Neuronal stem cell (in vitro differentiated cells): Measurements from ENCODE around the gene CAPN12.

Experiments
- DNase-seq: peaks from one replicate; pipeline ENCODE4 v3.0.0-alpha.2; 2013; ENCODE audit warnings: low spot score
- H2AFZ ChIP-seq: one replicate; pipeline ENCODE4 v1.6.1; 2013; ENCODE audit warnings: mild to moderate bottlenecking, low read length, inconsistent platforms
- H2AK5ac ChIP-seq: 2 replicates; pipeline ENCODE4 v1.6.1; 2013; ENCODE audit warnings: low read depth, mild to moderate bottlenecking, inconsistent platforms, low read length, moderate library complexity, mixed read lengths
- H2BK120ac ChIP-seq: 2 replicates; pipeline ENCODE4 v1.6.1; 2013; ENCODE audit warnings: low read depth, mild to moderate bottlenecking, inconsistent platforms, low read length, moderate library complexity, mixed read lengths
- H2BK12ac ChIP-seq: one replicate; pipeline ENCODE4 v1.6.1; 2013; ENCODE audit warnings: low read length, inconsistent platforms
- H2BK15ac ChIP-seq: 2 replicates; pipeline ENCODE4 v1.6.1; 2013; ENCODE audit warnings: mild to moderate bottlenecking, low read length, inconsistent platforms, mixed read lengths
- H2BK5ac ChIP-seq: one replicate; pipeline ENCODE4 v1.6.1; 2013; ENCODE audit warnings: inconsistent platforms, mild to moderate bottlenecking, low read length, moderate library complexity
- H3K14ac ChIP-seq: one replicate; pipeline ENCODE4 v1.6.1; 2013; ENCODE audit warnings: low read length, inconsistent platforms
- H3K18ac ChIP-seq: 2 replicates; pipeline ENCODE4 v1.6.1; 2013; ENCODE audit warnings: low read length, inconsistent platforms
- H3K23ac ChIP-seq: 2 replicates; pipeline ENCODE4 v1.6.1; 2013; ENCODE audit warnings: low read depth, mild to moderate bottlenecking, mixed read lengths, low read length, inconsistent platforms; ENCODE audit not compliant: poor library complexity
- H3K27ac ChIP-seq: replicated peaks from 3 replicates; pipeline ENCODE4 v1.5.1; 2013; ENCODE audit warnings: low read length, inconsistent platforms
- H3K27me3 ChIP-seq, 3 experiments: 2 replicates each; pipeline ENCODE4 v1.6.1; 2013; ENCODE audit warnings: low read length in 3 of 3, mild to moderate bottlenecking in 2 of 3, inconsistent platforms in 1 of 3, low read depth in 1 of 3, mixed read lengths in 1 of 3, moderate library complexity in 1 of 3; ENCODE audit not compliant: control insufficient read depth in 3 of 3, insufficient read depth in 3 of 3
- H3K36me3 ChIP-seq, 2 donors: replicated peaks in 1 of 2; 2 replicates each; pipeline ENCODE4 v1.6.1; 2013; ENCODE audit warnings: low read length in 2 of 2; ENCODE audit not compliant: control insufficient read depth in 2 of 2, insufficient read depth in 2 of 2
- H3K4ac ChIP-seq: 2 replicates; pipeline ENCODE4 v1.6.1; 2013; ENCODE audit warnings: inconsistent platforms, mild to moderate bottlenecking, low read length, moderate library complexity
- H3K4me1 ChIP-seq, 2 donors: 1 replicate in 1 of 2; 2 replicates in 1 of 2; pipeline ENCODE4 v1.6.1; 2013; ENCODE audit warnings: low read length in 2 of 2, low read depth in 1 of 2; ENCODE audit not compliant: control insufficient read depth in 2 of 2, insufficient read depth in 1 of 2
- H3K4me2 ChIP-seq: one replicate; pipeline ENCODE4 v1.6.1; 2013; ENCODE audit warnings: mild to moderate bottlenecking, low read length, inconsistent platforms; ENCODE audit not compliant: insufficient read depth, poor library complexity, severe bottlenecking
- H3K4me3 ChIP-seq, 2 donors: 2 replicates each; pipeline ENCODE4 v1.5.1; 2013; ENCODE audit warnings: low read length in 2 of 2, mild to moderate bottlenecking in 2 of 2, inconsistent platforms in 1 of 2, moderate library complexity in 1 of 2
- H3K79me1 ChIP-seq: one replicate; pipeline ENCODE4 v1.6.1; 2013; ENCODE audit warnings: low read depth, mild to moderate bottlenecking, inconsistent platforms, low read length, moderate library complexity
- H3K9ac ChIP-seq: one replicate; pipeline ENCODE4 v1.6.1; 2013; ENCODE audit warnings: mild to moderate bottlenecking, low read depth, low read length, inconsistent platforms; ENCODE audit not compliant: poor library complexity
- H3K9me3 ChIP-seq, 2 donors: replicated peaks in 1 of 2; 2 replicates each; pipeline versions ENCODE3 to v1.6.1; 2013; ENCODE audit warnings: low read length in 2 of 2, mild to moderate bottlenecking in 2 of 2, inconsistent platforms in 1 of 2, low read depth in 1 of 2, mixed read lengths in 1 of 2, moderate library complexity in 1 of 2; ENCODE audit not compliant: control insufficient read depth in 2 of 2, insufficient read depth in 1 of 2
- H4K8ac ChIP-seq: one replicate; pipeline ENCODE4 v1.6.1; 2013; ENCODE audit warnings: low read depth, mild to moderate bottlenecking, inconsistent platforms, low read length, moderate library complexity
- H4K91ac ChIP-seq: one replicate; pipeline ENCODE4 v1.6.1; 2013; ENCODE audit warnings: low read length, low read depth, mild to moderate bottlenecking, inconsistent platforms; ENCODE audit not compliant: poor library complexity
- WGBS, 2 donors: extraction: QIAGEN DNeasy Blood & Tissue Kit; methylation state at CpG; one replicate each; pipeline ENCODE4 v1.1.7; 2013; ENCODE audit warnings: missing lambda C conversion rate in 2 of 2, mixed read lengths in 1 of 2; ENCODE audit not compliant: insufficient read length in 2 of 2, insufficient replicate concordance in 1 of 2; ENCODE audit errors: extremely low coverage in 2 of 2; 5-methylcytosine and 5-hydroxymethylcytosine counted together

The CAPN12 gene

GRCh38 chr19:38734426-38735256, 9.6 kb downstream of the CAPN12 start:
- Histone ChIP-seq H3K14ac (no peak overlapping the region), H3K23ac (peak overlapping the region; percentile 18), H3K4ac (no peak overlapping the region), H3K79me1 (no peaks in the 10 kb centered on the region), H3K18ac (peak overlapping the region; percentile 39), H4K91ac (no peak overlapping the region), H3K27ac (peak overlapping the region; percentile 16), H3K36me3 (peaks cover 19 to 24% of the 10 kb centered on the region in 2 donors), H2BK15ac (peak overlapping the region; percentile 51), H2BK12ac (no peak overlapping the region), H3K4me2 (no peak overlapping the region), H3K9me3 (no peaks in the 10 kb centered on the region), H2AFZ (peak overlapping the region; percentile 8), H4K8ac (no peak overlapping the region), H2AK5ac (peak overlapping the region; percentile 59), H3K27me3 (peaks cover 0 to 18% (median 8%) of the 10 kb centered on the region in 3 experiments), H2BK120ac (no peak overlapping the region), H2BK5ac (no peak overlapping the region), H3K4me1 (peaks cover 0 to 8% of the 10 kb centered on the region in 2 donors), H3K9ac (no peak overlapping the region), H3K4me3 (no peak overlapping the region)
- no peak for DNase-seq
- WGBS, 2 donors: no CpG with 5 or more reads among the region's 13 CpGs

GRCh38 chr19:38734176-38734425, 10.2 kb downstream of the CAPN12 start:
- H3K23ac ChIP-seq: no peak overlapping the region
- no peak overlapping the region for H3K27ac ChIP-seq
- H3K4me1 ChIP-seq: peaks cover 0 to 8% of the 10 kb centered on the region in 2 donors
- no peak for DNase-seq
- no peak overlapping the region for H2BK120ac ChIP-seq
- no peak overlapping the region for H3K4ac ChIP-seq
- peak overlapping the region; percentile 59 for H2AK5ac ChIP-seq
- no peak overlapping the region for H4K8ac ChIP-seq
- no CpG with 5 or more reads among the region's 4 CpGs for WGBS, 2 donors
- peaks cover 1% of the 10 kb centered on the region for H3K79me1 ChIP-seq
- H2BK15ac ChIP-seq: no peak overlapping the region
- H3K4me3 ChIP-seq: no peak overlapping the region
- no peak overlapping the region for H2BK12ac ChIP-seq
- no peaks in the 10 kb centered on the region for H3K9me3 ChIP-seq
- H4K91ac ChIP-seq: no peak overlapping the region
- no peak overlapping the region for H3K9ac ChIP-seq
- H3K27me3 ChIP-seq: peaks cover 0 to 18% (median 8%) of the 10 kb centered on the region in 3 experiments
- no peak overlapping the region for H3K18ac ChIP-seq
- no peak overlapping the region for H3K4me2 ChIP-seq
- H3K36me3 ChIP-seq: peaks cover 22 to 27% of the 10 kb centered on the region in 2 donors
- no peak overlapping the region for H2BK5ac ChIP-seq
- H3K14ac ChIP-seq: no peak overlapping the region
- H2AFZ ChIP-seq: no peak overlapping the region

GRCh38 chr19:38733493-38734175, 10.6 kb downstream of the CAPN12 start:
- peak overlapping the region; percentile 84 for H2BK12ac ChIP-seq
- no peak overlapping the region for H2AFZ ChIP-seq

GRCh38 chr19:38733241-38733492, 11.1 kb downstream of the CAPN12 start:
- no peaks in the 10 kb centered on the region for H3K9me3 ChIP-seq
- H2BK15ac ChIP-seq: peak overlapping the region; percentile 2
- H3K18ac ChIP-seq: peak overlapping the region; percentile 11
- H2AFZ ChIP-seq: no peak overlapping the region
- H3K4me3 ChIP-seq: no peak overlapping the region
- H3K27ac ChIP-seq: no peak overlapping the region
- H3K4me1 ChIP-seq: peaks cover 0 to 8% of the 10 kb centered on the region in 2 donors
- no peak overlapping the region for H2BK12ac ChIP-seq
- no peak for DNase-seq
- H3K36me3 ChIP-seq: peaks cover 27 to 36% of the 10 kb centered on the region in 2 donors
- H2AK5ac ChIP-seq: no peak overlapping the region
- peaks cover 2% of the 10 kb centered on the region for H3K79me1 ChIP-seq
- H3K9ac ChIP-seq: no peak overlapping the region
- H2BK5ac ChIP-seq: no peak overlapping the region
- no peak overlapping the region for H3K4ac ChIP-seq
- WGBS, 2 donors: no CpG with 5 or more reads among the region's 1 CpG
- H2BK120ac ChIP-seq: no peak overlapping the region
- no peak overlapping the region for H3K4me2 ChIP-seq
- H4K91ac ChIP-seq: peak overlapping the region; percentile 9
- peaks cover 0 to 13% (median 5%) of the 10 kb centered on the region in 3 experiments for H3K27me3 ChIP-seq
- no peak overlapping the region for H3K23ac ChIP-seq
- no peak overlapping the region for H4K8ac ChIP-seq
- H3K14ac ChIP-seq: no peak overlapping the region

More at GRCh38 chr19:38733493-38734175, 10.6 kb downstream of the CAPN12 start:
- Histone ChIP-seq H3K23ac (no peak overlapping the region), H2BK120ac (no peak overlapping the region), H3K14ac (no peak overlapping the region), H3K4me1 (peaks cover 0 to 8% of the 10 kb centered on the region in 2 donors), H3K4me2 (no peak overlapping the region), H3K79me1 (peaks cover 2% of the 10 kb centered on the region), H3K4me3 (no peak overlapping the region), H3K18ac (no peak overlapping the region), H2BK5ac (no peak overlapping the region), H4K8ac (no peak overlapping the region), H3K4ac (no peak overlapping the region), H2BK15ac (peak overlapping the region; percentile 2), H3K36me3 (peaks cover 25 to 32% of the 10 kb centered on the region in 2 donors), H3K27me3 (peaks cover 0 to 17% (median 8%) of the 10 kb centered on the region in 3 experiments), H4K91ac (peak overlapping the region; percentile 9), H3K27ac (peak overlapping the region; percentile 9), H3K9ac (no peak overlapping the region), H3K9me3 (no peaks in the 10 kb centered on the region), H2AK5ac (peak overlapping the region; percentile 42)
- DNase-seq: no peak
- no CpG with 5 or more reads among the region's 6 CpGs for WGBS, 2 donors
